Upper lobe of left lung (tissue), 6 donors: ENCODE results near the gene SGPL1. TPM values are rescaled to one million over a fixed set of nuclear protein-coding genes. Genes with fewer than 3 reads are reported as not detected.
A peak's percentile ranks its signal among the peaks of the same experiment; 100 is the strongest.

Source experiments
- ATAC-seq, 2 donors: fragments of 200-7000 bp; cut with Tn5 transposase; one replicate each; pipeline ENCODE4 v1.9.1; 2022; ENCODE audit warnings: mild to moderate bottlenecking in 2 of 2, moderate library complexity in 2 of 2; ENCODE audit not compliant: low FRiP score in 2 of 2
- DNase-seq, 2 donors: peaks; one replicate each; pipeline ENCODE4 v3.0.0-alpha.2; 2019 to 2020
- H3K27ac ChIP-seq, 4 donors: fragments of 200-600 bp; sonication (generic); one replicate each; pipeline ENCODE4 v1.5.1; 2016 to 2019
- H3K27me3 ChIP-seq, 4 donors: fragments of 200-600 bp; sonication (generic); one replicate each; pipeline ENCODE4 v1.5.1; 2017 to 2019
- H3K36me3 ChIP-seq, 4 donors: fragments of 200-600 bp; sonication (generic); one replicate each; pipeline ENCODE4 v1.5.1; 2016 to 2019
- H3K4me1 ChIP-seq, 4 donors: fragments of 200-600 bp; sonication (generic); one replicate each; pipeline ENCODE4 v1.5.1; 2018 to 2019
- H3K4me3 ChIP-seq, 4 donors: fragments of 200-600 bp; sonication (generic); one replicate each; pipeline ENCODE4 v1.5.1; 2017 to 2019; ENCODE audit warnings: mild to moderate bottlenecking in 2 of 4, moderate library complexity in 1 of 4
- H3K9me3 ChIP-seq, 4 donors: fragments of 200-600 bp; sonication (generic); one replicate each; pipeline ENCODE4 v1.5.1; 2018 to 2019
- CTCF ChIP-seq, 6 experiments: fragments of 450-650 bp in 4 of 6; fragments of 200-600 bp in 2 of 6; sonication (generic) in 2 of 6; IDR thresholded peaks; one replicate each; pipeline ENCODE4 v1.5.1; 2016 to 2019; ENCODE audit warnings: antibody characterized with exemption in 6 of 6
- EP300 ChIP-seq, 4 donors: sonication (generic); formaldehyde crosslinking; IDR thresholded peaks; one replicate each; pipeline ENCODE4 v1.5.1; 2017; ENCODE audit warnings: antibody characterized with exemption in 4 of 4, control low read depth in 2 of 4
- POLR2A ChIP-seq, 4 donors: fragments of 450-650 bp; IDR thresholded peaks; one replicate each; pipeline ENCODE4 v1.5.1; 2016 to 2017; ENCODE audit warnings: antibody characterized with exemption in 4 of 4, mild to moderate bottlenecking in 2 of 4
- POLR2AphosphoS5 ChIP-seq, 2 donors: sonication (generic); formaldehyde crosslinking; IDR thresholded peaks; one replicate each; pipeline ENCODE4 v1.5.1; 2017; ENCODE audit warnings: antibody characterized with exemption in 2 of 2
- WGBS, 2 donors: methylation state at CpG; one replicate each; pipeline ENCODE4 v1.1.5; 2017 to 2018; 5-methylcytosine and 5-hydroxymethylcytosine counted together
- total RNA-seq, 6 donors: library from RNA; depleted of rRNA in 4 of 6; stranded (reverse); fragments of >200 nt in 4 of 6; gene quantifications; one replicate each; pipeline versions ENCODE4 v1.1.0 to v1.2.1, GENCODE V29; 2016 to 2021
- donor health status: DM: no; HTN: no; CAD: no; lungs with moderate emphysema.
- donor health status: DM: no; HTN: yes; CAD: no; lungs with severe emphysema.

SGPL1 gene
- total RNA-seq, 6 donors from 2014 or later = 18.4 to 43.8 (median 30.4) TPM

GRCh38 chr10:70866424-70866823, 50.7 kb downstream of the SGPL1 start:
- DNase-seq = peak in 1 of 2 donors; percentile 55
- Histone ChIP-seq H3K9me3 (no peaks in the 10 kb centered on the region), H3K4me3 (no peak overlapping the region), H3K27ac (peak overlapping the region in 1 of 4 donors; percentile 52), H3K27me3 (no peaks in the 10 kb centered on the region), H3K36me3 (peaks cover 0 to 44% (median 25%) of the 10 kb centered on the region in 4 donors), H3K4me1 (peaks cover 0 to 3% (median 0%) of the 10 kb centered on the region in 4 donors)
- TF ChIP-seq POLR2A (IDR thresholded peaks at IDR 0.05) (peak in 1 of 4 donors; percentile 20), CTCF (IDR thresholded peaks at IDR 0.05) (no peak), EP300 (IDR thresholded peaks at IDR 0.05) (peak in 1 of 4 donors; percentile 33), POLR2AphosphoS5 (IDR thresholded peaks at IDR 0.05) (peak in 1 of 2 donors; percentile 23)
- ATAC-seq = peak in 1 of 2 donors; percentile 68
- WGBS, 2 donors = 41 to 66% methylated on average over 4 of the region's 4 CpGs

- Histone ChIP-seq H3K27ac (no peak overlapping the region), H3K4me1 (no peaks in the 10 kb centered on the region), H3K27me3 (no peaks in the 10 kb centered on the region), H3K4me3 (no peak overlapping the region), H3K36me3 (peaks cover 0 to 69% (median 26%) of the 10 kb centered on the region in 4 donors), H3K9me3 (no peaks in the 10 kb centered on the region)
- TF ChIP-seq POLR2AphosphoS5 (IDR thresholded peaks at IDR 0.05) (no peak), CTCF (IDR thresholded peaks at IDR 0.05) (no peak), EP300 (IDR thresholded peaks at IDR 0.05) (no peak), POLR2A (IDR thresholded peaks at IDR 0.05) (no peak)
- no peak for DNase-seq
- 94 to 96% methylated on average over 7 of the region's 7 CpGs for WGBS, 2 donors
- ATAC-seq = no peak
Measured at GRCh38 chr10:70872291-70872690, 56.5 kb downstream of the SGPL1 start.

- ATAC-seq (no peak), DNase-seq (no peak)
- TF ChIP-seq EP300 (IDR thresholded peaks at IDR 0.05) (no peak), POLR2AphosphoS5 (IDR thresholded peaks at IDR 0.05) (no peak), POLR2A (IDR thresholded peaks at IDR 0.05) (no peak)
- no peaks in the 10 kb centered on the region for H3K4me1 ChIP-seq
- no peaks in the 10 kb centered on the region for H3K27me3 ChIP-seq
- no peaks in the 10 kb centered on the region for H3K9me3 ChIP-seq
- H3K36me3 ChIP-seq = peaks cover 0 to 84% (median 34%) of the 10 kb centered on the region in 4 donors
- H3K27ac ChIP-seq = no peak overlapping the region
- H3K4me3 ChIP-seq = no peak overlapping the region
- 80 to 87% methylated on average over 7 of the region's 7 CpGs for WGBS, 2 donors
Measured at GRCh38 chr10:70874061-70874460, 58.3 kb downstream of the SGPL1 start.

- H3K4me3 ChIP-seq = no peak overlapping the region
- ATAC-seq (no peak), DNase-seq (no peak)
- WGBS, 2 donors = 64% methylated on average over 1 of the region's 1 CpG; no CpG with 5 or more reads in 1 of the 2 donors
- H3K27ac ChIP-seq = no peak overlapping the region
- H3K27me3 ChIP-seq = no peaks in the 10 kb centered on the region
- TF ChIP-seq CTCF (IDR thresholded peaks at IDR 0.05) (no peak), POLR2AphosphoS5 (IDR thresholded peaks at IDR 0.05) (no peak), EP300 (IDR thresholded peaks at IDR 0.05) (no peak), POLR2A (IDR thresholded peaks at IDR 0.05) (no peak)
- no peaks in the 10 kb centered on the region for H3K9me3 ChIP-seq
- H3K4me1 ChIP-seq = no peaks in the 10 kb centered on the region
- H3K36me3 ChIP-seq = peaks cover 7 to 67% (median 25%) of the 10 kb centered on the region in 4 donors
Measured at GRCh38 chr10:70879207-70879606, 63.5 kb downstream of the SGPL1 start.

- ATAC-seq (peak; percentile 83 to 84), DNase-seq (peak in 1 of 2 donors; percentile 80)
- 1 to 6% methylated on average over 4 of the region's 4 CpGs for WGBS, 2 donors
- H3K27me3 ChIP-seq = no peaks in the 10 kb centered on the region
- peaks cover 7 to 69% (median 26%) of the 10 kb centered on the region in 4 donors for H3K36me3 ChIP-seq
- no peak overlapping the region for H3K4me3 ChIP-seq
- H3K27ac ChIP-seq = no peak overlapping the region
- no peaks in the 10 kb centered on the region for H3K4me1 ChIP-seq
- TF ChIP-seq POLR2A (IDR thresholded peaks at IDR 0.05) (no peak), EP300 (IDR thresholded peaks at IDR 0.05) (no peak), POLR2AphosphoS5 (IDR thresholded peaks at IDR 0.05) (no peak), CTCF (IDR thresholded peaks at IDR 0.05) (peak; percentile 70 to 91 (median 88))
- H3K9me3 ChIP-seq = no peaks in the 10 kb centered on the region
Measured at GRCh38 chr10:70880077-70880534, 64.4 kb downstream of the SGPL1 start.
